ENCODE data around the gene TAMALIN. TPM values are rescaled to one million over a fixed set of nuclear protein-coding genes. Genes with fewer than 3 reads are reported as not detected.

TAMALIN gene
- total RNA-seq, 2 experiments from 2014 or later, result 13.8 to 14.5 TPM

- POLR2A ChIA-PET, result interaction anchor here (1.6 kb wide), 1 partner anchor 9 kb away, joined by 7 read pairs; the partner anchor contains the start of gene NR4A1
- CTCF ChIA-PET, result interaction anchor here (1.0 to 10.7 kb wide), 3 partner anchors 9 to 27 kb away, joined by 3 to 101 read pairs (median 3); partner anchors contain the start of gene NR4A1
Measured at GRCh38 chr12:52041695-52042123, 35.0 kb downstream of the TAMALIN start.

- ChIA-PET CTCF (interaction anchor here (1.5 to 1.8 kb wide), 3 partner anchors 8 to 18 kb away, joined by 3 to 8 read pairs (median 4); partner anchors contain the start of gene NR4A1), POLR2A (interaction anchor here (0.6 to 1.6 kb wide), 2 partner anchors 8 to 25 kb away, joined by 3 to 7 read pairs; partner anchors contain the start of gene NR4A1)
Measured at GRCh38 chr12:52042706-52043385, 36.1 kb downstream of the TAMALIN start.

- CTCF ChIA-PET, result interaction anchor here (1.1 to 1.8 kb wide), 5 partner anchors 7 to 19 kb away, joined by 3 to 8 read pairs (median 4); partner anchors contain the start of gene NR4A1
- POLR2A ChIA-PET, result no interaction called here
Measured at GRCh38 chr12:52043386-52044212, 36.9 kb downstream of the TAMALIN start.

- CTCF ChIA-PET, result interaction anchor here (1.1 to 1.8 kb wide), 3 partner anchors 12 to 19 kb away, joined by 3 to 6 read pairs (median 4); no protein-coding TSS in a partner anchor
- POLR2A ChIA-PET, result interaction anchor here (0.5 kb wide), 1 partner anchor 25 kb away, joined by 3 read pairs; the partner anchor contains the start of gene ATG101
Measured at GRCh38 chr12:52044292-52044983, 37.7 kb downstream of the TAMALIN start.

- ChIA-PET POLR2A (no interaction called here), CTCF (interaction anchor here (1.0 kb wide), 1 partner anchor 21 kb away, joined by 4 read pairs; no protein-coding TSS in a partner anchor)
Measured at GRCh38 chr12:52045794-52046199, 39.1 kb downstream of the TAMALIN start.

- POLR2A ChIA-PET, result no interaction called here
- CTCF ChIA-PET, result interaction anchor here (0.8 to 2.5 kb wide), 4 partner anchors 16 to 37 kb away, joined by 4 to 16 read pairs (median 4); no protein-coding TSS in a partner anchor
Measured at GRCh38 chr12:52046859-52047258, 40.1 kb downstream of the TAMALIN start.

GRCh38 chr12:52049286-52049685 lies 42.5 kb downstream of the TAMALIN start:
- ChIA-PET POLR2A (no interaction called here), CTCF (interaction anchor here (0.5 to 2.5 kb wide), 2 partner anchors 25 to 465 kb away, joined by 3 to 16 read pairs; no protein-coding TSS in a partner anchor)

- ChIA-PET CTCF (interaction anchor here (1.2 to 3.6 kb wide), 2 partner anchors 9 to 18 kb away, joined by 3 to 35 read pairs; partner anchors contain the start of gene ATG101), POLR2A (no interaction called here)
Measured at GRCh38 chr12:52049688-52050087, 42.9 kb downstream of the TAMALIN start.

GRCh38 chr12:52050116-52050757 lies 43.5 kb downstream of the TAMALIN start:
- CTCF ChIA-PET, result interaction anchor here (0.6 to 5.4 kb wide), 9 partner anchors 8 to 73 kb away, joined by 3 to 51 read pairs (median 5); partner anchors contain the start of gene ATG101
- POLR2A ChIA-PET, result interaction anchor here (0.6 to 2.1 kb wide), 5 partner anchors 8 to 24 kb away, joined by 3 to 12 read pairs (median 7); partner anchors contain the start of gene ATG101

GRCh38 chr12:52050758-52051541 lies 44.2 kb downstream of the TAMALIN start, which contains the start of gene NR4A1:
TSS of gene NR4A1 (plus strand) at chr12:52051442. CDS start at chr12:52054329, 2,887 bp downstream.
- POLR2A ChIA-PET, result interaction anchor here (0.7 to 2.1 kb wide), 8 partner anchors 9 to 228 kb away, joined by 3 to 12 read pairs (median 6); partner anchors contain the start of gene ATG101
- CTCF ChIA-PET, result interaction anchor here (0.6 to 5.4 kb wide), 14 partner anchors 8 to 73 kb away, joined by 3 to 51 read pairs (median 4); partner anchors contain the start of gene ATG101

- ChIA-PET CTCF (interaction anchor here (1.5 to 5.4 kb wide), 5 partner anchors 11 to 27 kb away, joined by 4 to 51 read pairs (median 7); partner anchors contain the start of gene ATG101), POLR2A (interaction anchor here (1.1 kb wide), 1 partner anchor 9 kb away, joined by 3 read pairs; no protein-coding TSS in a partner anchor)
Measured at GRCh38 chr12:52052468-52053186, 45.9 kb downstream of the TAMALIN start.

- ChIA-PET CTCF (interaction anchor here (3.6 to 5.4 kb wide), 2 partner anchors 14 to 28 kb away, joined by 35 to 51 read pairs; partner anchors contain the start of gene ATG101), POLR2A (no interaction called here)
Measured at GRCh38 chr12:52053536-52054209, 46.9 kb downstream of the TAMALIN start.

GRCh38 chr12:52054231-52054832 lies 47.6 kb downstream of the TAMALIN start:
- ChIA-PET CTCF (interaction anchor here (1.3 to 5.4 kb wide), 2 partner anchors 15 to 28 kb away, joined by 4 to 51 read pairs; partner anchors contain the start of gene ATG101), POLR2A (no interaction called here)

GRCh38 chr12:52054833-52055730 lies 48.3 kb downstream of the TAMALIN start:
- POLR2A ChIA-PET, result no interaction called here
- CTCF ChIA-PET, result interaction anchor here (0.5 to 5.4 kb wide), 5 partner anchors 12 to 29 kb away, joined by 3 to 51 read pairs (median 4); partner anchors contain the start of gene ATG101
